T-helper 9 cell (primary cell): ENCODE results near the gene OCA2.

Source experiments
- DNase-seq: peaks from one replicate; pipeline ENCODE4 v3.0.0-alpha.2; 2020

OCA2 gene

DNA sequence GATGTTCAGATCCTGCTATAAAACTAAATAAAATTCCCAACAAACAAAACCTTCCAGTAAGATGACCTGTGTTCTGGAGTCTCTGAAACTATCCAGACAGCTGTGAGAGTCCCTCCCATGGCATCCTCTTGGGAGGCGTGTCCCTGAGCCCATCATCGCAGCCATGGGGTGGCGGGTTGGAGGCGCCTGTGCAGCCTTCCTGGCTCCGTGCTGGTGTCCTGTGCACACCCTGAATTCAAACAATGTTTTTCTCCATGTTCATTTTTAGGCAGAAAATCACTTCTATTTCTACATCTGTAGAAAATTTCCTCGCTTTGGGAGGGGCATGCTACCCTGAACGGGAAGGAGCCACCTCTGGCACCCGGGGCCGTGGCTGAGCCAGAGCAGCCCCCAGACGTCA lies 19.4 kb upstream of the OCA2 start:
- DNase-seq, result no peak

DNA sequence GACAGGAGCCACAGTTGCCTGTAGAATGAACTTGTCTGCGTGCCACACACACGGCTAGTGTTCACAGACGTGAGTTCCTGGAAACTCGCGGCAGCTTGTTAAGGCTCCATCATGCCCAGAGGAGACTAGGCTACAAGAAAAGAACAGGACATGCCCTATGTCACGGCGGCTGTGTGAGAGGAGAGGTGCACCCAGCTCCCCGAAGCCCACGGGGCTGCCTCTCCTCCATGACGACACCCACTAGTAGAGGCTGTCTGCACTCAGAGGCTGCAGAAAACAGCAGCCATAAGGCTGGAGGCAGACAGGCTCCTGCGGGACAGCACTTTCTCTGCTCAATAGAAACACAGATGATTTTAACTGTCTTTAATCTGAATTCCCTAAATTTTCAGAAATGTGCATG lies 19.0 kb upstream of the OCA2 start:
- DNase-seq, result no peak

DNA sequence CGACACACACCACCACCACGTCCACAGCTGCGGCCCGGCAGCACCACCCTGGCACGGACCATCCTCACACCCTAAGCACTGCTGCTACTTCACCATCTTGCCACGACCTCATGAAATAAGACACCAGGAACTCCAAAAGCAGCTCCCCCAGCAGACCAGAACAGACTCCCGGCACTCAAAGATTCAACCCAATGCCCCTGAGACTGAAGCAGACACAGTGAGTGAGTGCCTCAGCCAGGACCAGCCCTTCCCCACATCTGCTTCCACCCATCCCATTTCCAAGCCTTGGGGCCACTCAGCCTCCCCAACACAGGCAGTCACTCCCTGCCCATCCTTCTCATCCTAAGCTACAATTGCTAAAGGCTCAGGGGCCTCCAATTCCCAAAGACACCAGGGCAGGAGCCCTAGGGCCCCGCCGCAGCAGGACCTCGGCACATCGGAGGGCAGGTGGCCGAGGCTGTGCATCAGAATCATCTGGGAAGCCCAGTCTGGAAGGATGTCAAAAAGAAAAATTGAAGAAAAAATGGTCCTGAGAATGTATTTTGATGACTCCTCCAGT lies 18.4 kb upstream of the OCA2 start:
- DNase-seq, result no peak

- no peak for DNase-seq
Measured at GRCh38 chr15:28116521-28117431, 17.7 kb upstream of the OCA2 start.

DNA sequence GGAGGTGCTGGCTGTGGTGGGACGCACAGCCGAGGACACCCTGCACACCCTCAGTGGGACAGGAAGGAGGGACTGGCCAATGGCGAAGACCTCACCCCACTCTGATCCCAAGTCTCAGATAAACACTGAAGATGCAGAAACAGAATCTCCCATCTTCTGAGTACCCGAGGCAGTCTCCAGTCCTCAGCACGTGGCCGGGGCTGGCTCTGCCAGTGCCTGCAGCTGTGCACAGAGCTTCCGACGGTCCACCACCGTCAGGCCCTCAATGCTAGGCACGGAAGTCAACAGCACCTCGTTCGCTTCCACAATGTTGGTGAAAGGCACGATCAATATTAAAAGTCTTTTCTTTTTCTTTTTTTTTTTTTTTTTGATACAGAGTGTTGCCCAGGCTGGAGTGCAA lies 16.8 kb upstream of the OCA2 start:
- DNase-seq, result no peak

DNA sequence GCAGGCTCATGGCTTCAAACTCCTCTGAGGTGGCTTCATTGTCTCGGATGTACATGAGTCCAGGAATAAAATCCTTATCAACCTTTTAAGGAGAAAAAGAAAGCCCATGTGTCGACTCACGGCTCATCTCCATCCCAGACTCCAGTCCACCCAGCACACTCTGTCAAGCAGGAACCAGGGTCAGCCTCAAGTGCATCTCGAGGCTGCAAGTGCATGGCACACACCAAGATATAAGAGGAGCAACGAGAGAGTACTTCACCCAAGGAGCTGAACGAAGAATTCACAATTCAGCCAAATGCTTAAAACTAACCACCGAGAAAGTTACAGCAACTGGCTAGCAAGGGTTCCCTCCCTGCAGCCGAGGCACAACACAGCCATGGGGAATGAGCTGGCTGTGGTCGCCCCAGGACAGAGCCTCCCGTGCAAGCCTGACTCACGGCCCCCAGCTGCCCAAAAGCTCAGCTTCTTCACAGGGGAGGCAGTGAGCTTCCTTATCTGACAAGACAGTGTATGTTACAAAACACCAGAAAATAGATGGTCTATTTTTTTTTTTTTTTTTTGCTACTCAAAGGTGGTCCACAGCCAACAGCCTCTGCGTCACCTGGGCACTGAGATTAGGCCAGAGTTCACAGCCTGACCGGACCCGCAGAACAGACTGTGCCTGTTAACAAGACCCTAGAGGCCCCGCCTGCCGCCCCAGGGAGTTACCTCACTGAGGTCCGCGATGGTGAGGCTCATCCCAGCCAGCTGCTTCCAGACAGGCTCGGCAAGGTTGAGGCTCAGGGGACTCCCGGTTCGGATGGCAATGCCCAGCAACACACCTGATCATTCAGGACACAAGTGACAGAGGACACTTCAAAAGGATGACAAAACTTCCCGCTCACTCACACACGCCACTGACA lies 15.9 kb upstream of the OCA2 start:
- DNase-seq, result no peak

GRCh38 chr15:28114114-28114455 lies 15.0 kb upstream of the OCA2 start:
- no peak for DNase-seq

- DNase-seq, result no peak
Measured at GRCh38 chr15:28113394-28114113, 14.4 kb upstream of the OCA2 start.

DNA sequence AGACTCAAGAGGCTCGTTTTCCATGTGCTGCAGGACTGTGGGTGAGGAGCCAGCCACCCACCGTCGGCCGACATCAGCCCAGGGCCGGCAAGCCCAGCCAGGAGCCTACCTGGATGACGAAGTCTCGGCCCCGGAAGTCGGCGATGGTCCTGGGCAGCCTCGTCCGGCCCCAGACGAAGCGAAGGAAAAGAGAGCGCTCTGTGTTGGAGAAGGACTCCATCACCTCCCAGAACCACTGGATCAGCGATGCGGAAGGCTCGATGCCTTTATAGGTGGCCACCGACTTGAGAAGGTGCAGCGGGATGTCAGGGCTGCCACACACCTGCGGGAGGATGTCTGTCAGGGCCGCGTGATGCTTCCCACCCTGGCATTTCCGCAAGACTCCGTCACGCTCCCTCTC lies 13.8 kb upstream of the OCA2 start:
- no peak for DNase-seq

DNA sequence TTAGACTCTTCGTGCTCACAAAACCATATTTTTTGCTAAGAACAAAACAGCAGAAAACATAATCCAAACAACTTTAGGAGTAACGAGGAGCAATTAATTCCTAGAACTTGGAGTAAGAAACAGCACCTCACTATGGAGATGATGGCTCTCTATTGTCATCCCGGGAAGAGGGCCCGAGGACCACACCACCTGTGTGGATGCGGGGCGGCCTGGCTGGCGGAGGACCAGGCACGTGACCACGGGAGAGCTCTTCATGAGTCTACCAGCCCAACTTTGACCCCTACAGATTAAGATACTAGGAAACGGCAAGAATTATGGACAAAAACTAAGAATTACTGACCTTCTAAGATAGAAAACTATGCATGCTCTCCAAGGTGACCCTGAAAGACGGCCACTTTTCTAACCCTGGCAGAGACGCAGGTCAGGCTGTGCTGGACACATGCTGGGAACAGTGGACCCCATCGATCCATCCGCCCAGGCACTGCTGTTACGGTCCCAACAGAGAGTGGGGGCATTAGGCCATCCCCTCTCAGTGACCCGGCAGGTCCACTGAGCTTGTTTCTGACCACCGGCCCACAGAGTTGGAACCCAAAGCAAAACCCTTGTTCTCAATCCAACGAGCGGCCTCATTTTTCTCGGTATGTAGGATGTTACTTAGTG lies 13.1 kb upstream of the OCA2 start:
- no peak for DNase-seq

- no peak for DNase-seq
Measured at GRCh38 chr15:28111543-28111942, 12.4 kb upstream of the OCA2 start.

GRCh38 chr15:28110481-28110881 lies 11.4 kb upstream of the OCA2 start:
- DNase-seq, result no peak

GRCh38 chr15:28109626-28110455 lies 10.7 kb upstream of the OCA2 start:
- DNase-seq, result no peak

GRCh38 chr15:28107904-28108275 lies 8.8 kb upstream of the OCA2 start:
- no peak for DNase-seq

- no peak for DNase-seq
Measured at GRCh38 chr15:28107111-28107903, 8.2 kb upstream of the OCA2 start.

GRCh38 chr15:28106294-28107110 lies 7.4 kb upstream of the OCA2 start:
- DNase-seq, result no peak

DNA sequence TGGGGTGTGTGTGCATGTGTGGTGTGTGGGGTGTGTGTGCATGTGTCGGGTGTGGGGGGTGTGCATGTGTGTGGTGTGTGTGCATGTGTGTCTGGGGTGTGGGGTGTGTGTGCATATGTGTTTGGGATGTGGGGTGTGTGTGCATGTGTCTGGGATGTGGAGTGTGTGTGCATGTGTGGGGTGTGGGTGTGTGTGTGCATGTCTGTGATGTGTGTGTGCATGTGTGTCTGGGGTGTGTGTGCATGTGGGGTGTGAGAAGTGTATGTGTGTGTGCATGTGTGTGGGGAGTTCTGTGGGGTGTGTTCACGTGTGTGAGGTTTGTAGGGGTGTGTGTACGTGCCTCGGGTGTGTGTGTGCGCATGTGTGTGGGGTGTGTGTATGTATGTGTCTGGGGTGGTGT lies 6.7 kb upstream of the OCA2 start:
- no peak for DNase-seq

DNA sequence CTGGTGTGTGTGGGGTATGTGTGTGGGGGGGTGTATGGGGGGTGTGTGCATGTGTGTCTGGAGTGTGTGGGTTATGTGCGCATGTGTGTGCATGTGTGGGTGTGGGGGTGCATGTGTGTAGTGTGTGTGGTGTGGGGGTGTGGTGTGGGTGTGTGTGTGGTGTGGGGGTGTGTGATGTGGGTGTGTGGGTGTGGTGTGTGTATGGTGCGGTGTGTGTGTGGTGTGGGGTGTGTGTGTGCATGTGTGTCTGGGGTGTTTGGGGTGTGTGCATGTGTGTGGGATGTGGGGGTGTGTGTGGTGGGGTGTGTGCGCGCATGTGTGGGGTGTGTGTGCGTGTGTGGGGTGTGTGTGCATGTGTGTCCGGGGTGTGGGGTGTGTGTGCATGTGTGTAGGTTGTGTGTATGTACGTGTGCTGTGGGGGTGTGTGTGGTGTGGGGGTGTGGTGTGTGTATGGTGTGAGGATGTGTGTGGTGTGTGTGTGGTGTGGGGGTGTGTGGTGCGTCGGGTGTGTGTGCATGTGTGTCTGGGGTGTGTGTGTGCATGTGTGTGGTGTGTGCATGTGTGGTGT lies 6.2 kb upstream of the OCA2 start:
- DNase-seq, result no peak

DNA sequence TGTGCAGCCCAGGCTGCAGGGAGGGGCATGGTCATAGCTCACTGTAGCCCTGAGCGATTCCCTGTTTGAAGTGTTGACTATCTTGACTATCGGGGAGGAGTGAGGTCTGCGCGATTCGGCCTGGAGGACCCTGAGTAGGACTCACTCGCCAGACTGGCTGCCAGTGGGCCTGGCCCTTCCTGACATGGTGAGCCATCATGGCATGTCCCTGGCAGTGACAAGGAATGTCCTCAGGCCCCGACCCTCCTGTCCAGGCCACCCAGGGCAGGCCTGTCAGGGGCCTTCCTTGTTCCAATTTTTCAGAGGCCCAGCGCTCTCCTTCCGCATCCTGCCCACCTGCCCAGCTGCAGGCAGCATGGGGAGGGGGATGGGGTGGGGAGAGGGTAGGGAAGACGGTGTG lies 5.2 kb upstream of the OCA2 start:
- DNase-seq, result no peak
